ENCODE results near the gene CTNNBIP1. TPM values are rescaled to one million over a fixed set of nuclear protein-coding genes. Genes with fewer than 3 reads are reported as not detected.

Gene CTNNBIP1
- total and polyA plus RNA-seq, 9 of the 15 experiments (the other 6 are each of a cell fraction or from before 2014, with no cell fraction given): 0.65 to 29.2 (median 14.7) TPM

DNA sequence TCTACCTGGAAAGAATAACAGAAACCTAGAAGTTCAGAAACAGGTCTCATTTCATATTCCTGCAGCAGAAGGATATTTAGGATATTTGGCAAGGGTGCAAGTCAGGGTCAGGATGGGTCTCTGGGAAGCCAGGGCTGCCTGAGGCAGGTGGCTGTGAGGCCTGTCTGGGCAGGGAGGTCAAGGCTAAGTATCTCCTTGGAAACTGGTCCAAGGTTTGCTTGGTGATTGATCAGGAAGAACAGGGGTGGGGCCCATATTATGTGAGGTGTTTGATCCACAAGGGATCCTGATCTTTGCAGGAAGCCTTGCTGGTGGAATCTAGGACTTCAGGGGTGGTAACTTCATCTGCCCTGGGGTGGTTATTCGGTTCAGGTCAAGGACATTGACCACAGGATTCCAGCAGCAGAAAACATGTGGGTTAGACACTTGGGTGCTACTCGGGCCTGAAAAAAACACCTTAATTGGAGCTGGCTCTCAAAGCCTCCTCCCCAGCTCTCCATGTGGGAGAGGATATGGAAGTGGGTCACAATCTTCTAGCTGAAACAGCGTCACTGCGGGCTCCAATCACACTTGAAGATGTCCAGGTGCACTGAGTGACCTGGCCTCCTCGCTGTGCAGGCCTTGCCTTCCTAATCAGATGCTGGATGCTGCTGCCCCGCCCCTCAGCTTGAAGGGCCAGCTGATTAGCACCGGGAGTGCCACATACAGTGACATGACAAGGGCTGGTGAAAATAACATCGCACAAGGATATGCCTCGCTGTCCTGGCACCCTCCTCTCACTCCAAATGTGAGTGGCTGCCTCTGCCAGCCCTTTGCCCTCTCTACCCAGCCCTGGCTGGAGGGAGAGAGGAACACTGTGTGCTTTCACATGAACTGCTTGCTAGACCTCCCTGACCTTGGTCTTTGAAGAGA is 8.7 kb downstream of the CTNNBIP1 start (continued):
- TF ChIP-seq ZHX1 (conservative IDR thresholded peaks at IDR 0.05; ENCODE audit: low read length) (no peak), ZNF134 (CRISPR knock-in tag; conservative IDR thresholded peaks at IDR 0.05) (peak; percentile 92), DPF2 (IDR thresholded peaks at IDR 0.05) (peak; percentile 14; the same call in 1 of the 2 replicates), NCOA2 (IDR thresholded peaks at IDR 0.05; ENCODE audit: partially characterized antibody in 2 of 2) (no peak), EP300 (IDR thresholded peaks at IDR 0.05; ENCODE audit: low read length) (no peak), SIN3A (IDR thresholded peaks at IDR 0.05; ENCODE audit: borderline replicate concordance in 2 of 2, control insufficient read depth in 1 of 2, low read depth in 2 of 2, low read length in 2 of 2) (peak; percentile 31 to 67; a peak in 2 of 4 replicates), RFX7 (CRISPR knock-in tag; IDR thresholded peaks at IDR 0.05) (no peak), BCLAF1 (IDR thresholded peaks at IDR 0.05; ENCODE audit: borderline replicate concordance in 1 of 2, control insufficient read depth in 1 of 2, low read depth in 2 of 2, low read length in 1 of 2) (no peak), CBFA2T3 (IDR thresholded peaks at IDR 0.05) (0 out of 2 replicates have a peak, but pooled peaks have one; percentile 32), ZNF354B (CRISPR knock-in tag; IDR thresholded peaks at IDR 0.05) (no peak), ESRRB (CRISPR knock-in tag; IDR thresholded peaks at IDR 0.05; ENCODE audit: borderline replicate concordance) (no peak), POLR2AphosphoS2 (IDR thresholded peaks at IDR 0.05; ENCODE audit: low read length) (no peak), CBX5 (IDR thresholded peaks at IDR 0.05; ENCODE audit: borderline replicate concordance, low read depth) (no peak), MEIS2 (IDR thresholded peaks at IDR 0.05; ENCODE audit: partially characterized antibody) (peak; percentile 14), KLF13 (tag; IDR thresholded peaks at IDR 0.05; ENCODE audit: borderline replicate concordance, low read depth) (peak; percentile 85), ZNF778 (CRISPR knock-in tag; IDR thresholded peaks at IDR 0.05) (no peak)
- TF ChIP-seq, protein P1, sequence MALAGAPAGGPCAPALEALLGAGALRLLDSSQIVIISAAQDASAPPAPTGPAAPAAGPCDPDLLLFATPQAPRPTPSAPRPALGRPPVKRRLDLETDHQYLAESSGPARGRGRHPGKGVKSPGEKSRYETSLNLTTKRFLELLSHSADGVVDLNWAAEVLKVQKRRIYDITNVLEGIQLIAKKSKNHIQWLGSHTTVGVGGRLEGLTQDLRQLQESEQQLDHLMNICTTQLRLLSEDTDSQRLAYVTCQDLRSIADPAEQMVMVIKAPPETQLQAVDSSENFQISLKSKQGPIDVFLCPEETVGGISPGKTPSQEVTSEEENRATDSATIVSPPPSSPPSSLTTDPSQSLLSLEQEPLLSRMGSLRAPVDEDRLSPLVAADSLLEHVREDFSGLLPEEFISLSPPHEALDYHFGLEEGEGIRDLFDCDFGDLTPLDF (CRISPR knock-in tag; IDR thresholded peaks at IDR 0.05): no peak
- TF ChIP-seq, protein P2, sequence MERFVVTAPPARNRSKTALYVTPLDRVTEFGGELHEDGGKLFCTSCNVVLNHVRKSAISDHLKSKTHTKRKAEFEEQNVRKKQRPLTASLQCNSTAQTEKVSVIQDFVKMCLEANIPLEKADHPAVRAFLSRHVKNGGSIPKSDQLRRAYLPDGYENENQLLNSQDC (CRISPR knock-in tag; IDR thresholded peaks at IDR 0.05): no peak
- TF ChIP-seq, protein P3, sequence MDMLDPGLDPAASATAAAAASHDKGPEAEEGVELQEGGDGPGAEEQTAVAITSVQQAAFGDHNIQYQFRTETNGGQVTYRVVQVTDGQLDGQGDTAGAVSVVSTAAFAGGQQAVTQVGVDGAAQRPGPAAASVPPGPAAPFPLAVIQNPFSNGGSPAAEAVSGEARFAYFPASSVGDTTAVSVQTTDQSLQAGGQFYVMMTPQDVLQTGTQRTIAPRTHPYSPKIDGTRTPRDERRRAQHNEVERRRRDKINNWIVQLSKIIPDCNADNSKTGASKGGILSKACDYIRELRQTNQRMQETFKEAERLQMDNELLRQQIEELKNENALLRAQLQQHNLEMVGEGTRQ (CRISPR knock-in tag; IDR thresholded peaks at IDR 0.05): no peak
